OCI-LY3 (cell line): ENCODE data around the gene IL18R1.

Experiments used
- CTCF ChIP-seq: fragments of 200-600, 300-600 bp; sonication (generic); IDR thresholded peaks from 2 replicates; pipeline ENCODE4 v1.5.1; 2014; ENCODE audit warnings: antibody characterized with exemption, low read length, low read depth
- EZH2phosphoT487 ChIP-seq: fragments of 200-600 bp; shearing (Covaris generic); IDR thresholded peaks from 2 replicates; pipeline ENCODE4 v1.6.1; 2018; ENCODE audit warnings: antibody characterized with exemption, mixed run types, low read depth

- no peak for TF ChIP-seq CTCF
- TF ChIP-seq EZH2phosphoT487, result no peak
These were observed 12.7 kb upstream of the IL18R1 start for GRCh38 chr2:102342888-102343287.
